Osteocyte (in vitro differentiated cells): ENCODE results near the gene PAGE1. TPM values are rescaled to one million over a fixed set of nuclear protein-coding genes. Genes with fewer than 3 reads are reported as not detected.
"Not testable (repeated sequence)": the region's sequence is repeated elsewhere in the genome, so short reads cannot be mapped to it uniquely, and the experiment has no call there.

ENCODE experiments used
- DNase-seq: peaks from one replicate; pipeline ENCODE4 v3.0.0; 2021; ENCODE audit warnings: mixed read lengths; ENCODE audit not compliant: unreplicated experiment; ENCODE audit errors: extremely low spot score
- H3K27ac Mint-ChIP-seq: one replicate; pipeline ENCODE4 v1.8.0; 2021; ENCODE audit warnings: mild to moderate bottlenecking, mixed read lengths; ENCODE audit not compliant: unreplicated experiment
- H3K27me3 Mint-ChIP-seq: one replicate; pipeline ENCODE4 v1.8.0; 2021; ENCODE audit warnings: mixed read lengths; ENCODE audit not compliant: unreplicated experiment
- H3K36me3 Mint-ChIP-seq: one replicate; pipeline ENCODE4 v1.8.0; 2021; ENCODE audit warnings: mixed read lengths; ENCODE audit not compliant: unreplicated experiment
- H3K4me1 Mint-ChIP-seq: one replicate; pipeline ENCODE4 v1.8.0; 2021; ENCODE audit warnings: mixed read lengths; ENCODE audit not compliant: unreplicated experiment
- H3K4me3 Mint-ChIP-seq: one replicate; pipeline ENCODE4 v1.8.0; 2021; ENCODE audit warnings: mild to moderate bottlenecking, moderate library complexity, mixed read lengths; ENCODE audit not compliant: unreplicated experiment
- H3K9me3 Mint-ChIP-seq: one replicate; pipeline ENCODE4 v1.8.0; 2021; ENCODE audit warnings: mixed read lengths; ENCODE audit not compliant: unreplicated experiment
- total RNA-seq: library from RNA; stranded (reverse); gene quantifications from 2 replicates; pipeline ENCODE4 v1.2.1, GENCODE V29; 2021
- TF ChIP-seq, protein P1 (sequence below): fragments of 200-600 bp; sonication (generic); IDR thresholded peaks from 2 replicates; pipeline ENCODE4 v1.5.0; 2021; ENCODE audit warnings: antibody characterized with exemption, mild to moderate bottlenecking, moderate library complexity

The PAGE1 gene
- total RNA-seq, 1 donor from 2014 or later, result not detected

DNA sequence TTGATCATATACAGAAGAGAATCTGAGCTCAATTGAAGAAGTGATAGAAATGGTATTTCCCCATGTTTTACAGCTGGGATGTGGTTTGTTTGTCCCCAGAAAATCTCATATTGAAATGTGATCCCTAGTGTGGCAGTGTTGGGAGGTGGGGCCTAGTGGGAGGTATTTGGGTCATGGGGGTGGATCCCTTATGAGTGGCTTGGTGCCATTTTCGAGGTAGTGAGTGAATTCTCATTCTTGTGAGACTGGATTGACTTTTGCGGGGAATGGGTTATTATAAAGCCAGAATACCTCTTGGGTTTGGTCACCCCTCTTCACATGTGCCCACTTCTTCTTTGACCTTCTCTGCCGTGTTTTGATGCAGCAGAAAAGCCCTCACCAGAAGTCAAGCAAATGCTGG, 29.6 kb upstream of the PAGE1 start:
- no peaks in the 10 kb centered on the region for H3K9me3 Mint-ChIP-seq
- TF ChIP-seq, protein P1, sequence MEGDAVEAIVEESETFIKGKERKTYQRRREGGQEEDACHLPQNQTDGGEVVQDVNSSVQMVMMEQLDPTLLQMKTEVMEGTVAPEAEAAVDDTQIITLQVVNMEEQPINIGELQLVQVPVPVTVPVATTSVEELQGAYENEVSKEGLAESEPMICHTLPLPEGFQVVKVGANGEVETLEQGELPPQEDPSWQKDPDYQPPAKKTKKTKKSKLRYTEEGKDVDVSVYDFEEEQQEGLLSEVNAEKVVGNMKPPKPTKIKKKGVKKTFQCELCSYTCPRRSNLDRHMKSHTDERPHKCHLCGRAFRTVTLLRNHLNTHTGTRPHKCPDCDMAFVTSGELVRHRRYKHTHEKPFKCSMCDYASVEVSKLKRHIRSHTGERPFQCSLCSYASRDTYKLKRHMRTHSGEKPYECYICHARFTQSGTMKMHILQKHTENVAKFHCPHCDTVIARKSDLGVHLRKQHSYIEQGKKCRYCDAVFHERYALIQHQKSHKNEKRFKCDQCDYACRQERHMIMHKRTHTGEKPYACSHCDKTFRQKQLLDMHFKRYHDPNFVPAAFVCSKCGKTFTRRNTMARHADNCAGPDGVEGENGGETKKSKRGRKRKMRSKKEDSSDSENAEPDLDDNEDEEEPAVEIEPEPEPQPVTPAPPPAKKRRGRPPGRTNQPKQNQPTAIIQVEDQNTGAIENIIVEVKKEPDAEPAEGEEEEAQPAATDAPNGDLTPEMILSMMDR, result no peak
- no peaks in the 10 kb centered on the region for H3K4me1 Mint-ChIP-seq
- no peaks in the 10 kb centered on the region for H3K27me3 Mint-ChIP-seq
- H3K27ac Mint-ChIP-seq, result no peak overlapping the region
- DNase-seq, result no peak
- no peak overlapping the region for H3K4me3 Mint-ChIP-seq
- H3K36me3 Mint-ChIP-seq, result no peaks in the 10 kb centered on the region

DNA sequence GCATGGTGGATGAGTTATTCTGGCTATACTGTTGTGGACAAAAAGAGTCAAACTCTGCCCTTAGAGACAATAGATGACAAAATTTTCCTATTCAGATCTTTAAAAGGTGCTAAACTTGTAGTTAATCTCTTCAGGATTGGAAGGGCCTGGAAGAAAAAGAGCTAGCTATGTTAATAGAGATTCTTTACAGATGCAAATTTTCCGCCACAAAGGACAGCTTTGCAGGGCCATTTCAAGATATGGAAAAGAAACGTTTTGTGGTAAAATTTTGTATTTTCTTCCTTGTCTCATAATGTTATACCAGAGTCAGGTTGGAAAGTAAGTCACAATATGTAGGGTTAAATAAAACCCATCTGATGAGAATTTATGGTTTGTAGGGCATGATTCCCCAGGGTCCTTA, 24.3 kb upstream of the PAGE1 start:
- not testable (repeated sequence) for H3K4me3 Mint-ChIP-seq, H3K9me3 Mint-ChIP-seq, H3K36me3 Mint-ChIP-seq, H3K27ac Mint-ChIP-seq, H3K27me3 Mint-ChIP-seq, H3K4me1 Mint-ChIP-seq, DNase-seq

DNA sequence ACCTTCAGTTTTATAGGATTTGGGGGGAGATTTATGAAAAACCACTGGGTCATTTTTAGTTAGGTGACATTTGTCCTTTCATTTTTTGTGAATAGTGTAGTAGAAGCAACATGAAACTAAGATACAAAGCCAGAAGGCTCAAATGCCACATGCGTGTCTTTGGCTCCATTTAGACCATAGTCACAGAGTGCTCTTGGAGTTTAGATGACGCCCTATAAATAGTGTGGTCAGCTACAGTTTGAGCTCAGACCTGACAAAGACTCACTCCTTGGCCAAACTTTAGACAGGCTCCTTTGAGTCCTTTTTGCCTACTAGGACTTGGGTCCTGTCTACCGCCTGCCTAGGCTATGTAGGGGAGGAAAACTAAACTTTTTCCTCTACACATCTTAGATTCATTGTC, 16.8 kb upstream of the PAGE1 start:
- Mint-ChIP-seq H3K27ac (no peak overlapping the region), H3K36me3 (no peaks in the 10 kb centered on the region), H3K9me3 (peaks cover 4% of the 10 kb centered on the region), H3K27me3 (no peaks in the 10 kb centered on the region), H3K4me1 (no peaks in the 10 kb centered on the region), H3K4me3 (no peak overlapping the region)
- no peak for DNase-seq
- TF ChIP-seq, protein P1, result no peak

DNA sequence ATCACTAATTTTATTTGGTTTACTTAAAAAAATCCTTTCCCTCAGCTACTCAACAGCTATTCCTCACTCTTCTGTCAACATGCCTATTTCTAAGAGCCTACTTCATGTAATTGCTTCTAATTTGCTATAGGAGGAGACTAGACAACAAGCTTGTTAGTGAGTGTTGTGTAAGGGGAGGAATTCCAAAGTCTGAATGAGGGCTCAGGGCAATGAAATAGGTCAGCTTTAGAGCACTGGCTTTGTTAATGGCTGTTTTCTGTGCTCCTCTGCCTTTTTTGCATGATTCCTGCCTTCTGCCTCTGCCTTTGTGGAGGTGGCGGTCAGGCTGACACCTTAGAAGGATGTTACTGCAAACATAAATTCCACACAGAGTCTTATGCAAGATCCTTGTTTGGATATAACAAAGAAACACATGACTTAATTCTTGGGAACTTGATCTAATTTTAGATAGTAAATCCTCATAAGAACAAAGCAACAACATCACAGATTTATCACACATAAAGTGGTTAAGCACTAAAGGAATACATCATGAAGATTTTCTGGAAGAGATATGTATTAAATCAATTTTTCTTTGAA, 15.0 kb upstream of the PAGE1 start:
- TF ChIP-seq, protein P1, result no peak
- H3K27me3 Mint-ChIP-seq, result no peaks in the 10 kb centered on the region
- H3K4me3 Mint-ChIP-seq, result no peak overlapping the region
- H3K4me1 Mint-ChIP-seq, result no peaks in the 10 kb centered on the region
- H3K36me3 Mint-ChIP-seq, result no peaks in the 10 kb centered on the region
- H3K9me3 Mint-ChIP-seq, result peaks cover 4% of the 10 kb centered on the region
- no peak overlapping the region for H3K27ac Mint-ChIP-seq
- no peak for DNase-seq

DNA sequence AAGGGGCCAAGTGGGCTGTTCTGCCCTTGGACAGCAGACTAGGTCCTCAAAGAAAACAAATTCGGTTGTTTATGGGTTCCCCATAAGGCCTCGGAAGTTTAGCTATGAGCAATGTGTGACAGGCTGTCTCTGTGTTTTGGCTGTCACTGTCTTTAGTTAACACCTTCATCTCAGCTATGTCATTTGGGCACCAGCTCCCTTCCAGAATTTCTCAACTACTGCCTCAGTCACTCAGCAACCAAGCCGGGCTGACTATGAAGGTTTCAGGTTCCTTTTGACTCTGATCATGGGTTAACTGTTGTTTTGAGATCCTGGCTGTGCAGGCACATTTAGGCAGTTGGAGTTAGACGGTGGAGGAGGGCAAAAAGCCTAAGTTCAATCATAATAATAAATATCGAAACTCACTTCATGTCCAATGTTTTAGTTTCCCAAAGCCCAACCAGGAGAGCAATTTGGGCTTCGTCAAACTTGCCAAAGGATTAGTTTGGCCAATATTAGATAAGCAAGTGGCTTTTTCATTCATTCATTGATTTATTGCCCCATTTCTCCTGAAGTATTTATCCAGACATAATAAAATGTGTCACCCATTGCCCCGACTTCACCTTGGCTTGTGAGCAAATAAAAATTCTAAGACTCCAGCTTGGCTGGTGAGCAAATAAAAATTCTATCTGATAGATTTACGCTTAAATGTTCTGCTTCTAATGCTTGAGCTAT, 9.1 kb upstream of the PAGE1 start:
- no peak for DNase-seq
- Mint-ChIP-seq H3K4me3 (no peak overlapping the region), H3K36me3 (no peaks in the 10 kb centered on the region), H3K4me1 (no peaks in the 10 kb centered on the region), H3K27ac (no peak overlapping the region), H3K27me3 (no peaks in the 10 kb centered on the region), H3K9me3 (no peaks in the 10 kb centered on the region)
- TF ChIP-seq, protein P1, result no peak
